GM21529 (cell line): Measurements from ENCODE around the gene SERPINA9.
"Not testable (repeated sequence)": the region's sequence is repeated elsewhere in the genome, so short reads cannot be mapped to it uniquely, and the experiment has no call there.

Experiments used
- ATAC-seq: cut with Tn5 transposase; IDR thresholded peaks from one replicate; pipeline ENCODE4 v1.9.1; 2021; ENCODE audit not compliant: unreplicated experiment

SERPINA9 gene

DNA sequence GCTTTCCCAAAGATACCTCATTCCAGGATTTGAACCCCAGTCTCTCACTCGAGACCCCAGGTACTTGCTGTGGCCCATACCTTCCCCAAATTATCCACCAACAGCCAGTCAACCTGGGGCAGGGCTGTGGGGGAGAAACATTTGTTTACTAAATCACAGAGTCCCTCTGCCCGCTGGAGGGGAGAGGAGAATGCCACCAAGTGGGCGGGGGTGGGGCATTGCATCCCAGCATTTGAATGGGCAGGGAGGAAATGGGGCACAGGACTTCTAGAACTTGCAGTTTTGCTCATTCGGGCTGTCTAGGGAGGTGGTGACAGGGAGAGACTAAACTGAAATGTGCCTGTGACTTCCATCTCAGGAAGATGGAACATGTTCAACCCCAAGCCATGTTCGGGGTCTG is 10.9 kb upstream of the SERPINA9 start:
- ATAC-seq = no peak

DNA sequence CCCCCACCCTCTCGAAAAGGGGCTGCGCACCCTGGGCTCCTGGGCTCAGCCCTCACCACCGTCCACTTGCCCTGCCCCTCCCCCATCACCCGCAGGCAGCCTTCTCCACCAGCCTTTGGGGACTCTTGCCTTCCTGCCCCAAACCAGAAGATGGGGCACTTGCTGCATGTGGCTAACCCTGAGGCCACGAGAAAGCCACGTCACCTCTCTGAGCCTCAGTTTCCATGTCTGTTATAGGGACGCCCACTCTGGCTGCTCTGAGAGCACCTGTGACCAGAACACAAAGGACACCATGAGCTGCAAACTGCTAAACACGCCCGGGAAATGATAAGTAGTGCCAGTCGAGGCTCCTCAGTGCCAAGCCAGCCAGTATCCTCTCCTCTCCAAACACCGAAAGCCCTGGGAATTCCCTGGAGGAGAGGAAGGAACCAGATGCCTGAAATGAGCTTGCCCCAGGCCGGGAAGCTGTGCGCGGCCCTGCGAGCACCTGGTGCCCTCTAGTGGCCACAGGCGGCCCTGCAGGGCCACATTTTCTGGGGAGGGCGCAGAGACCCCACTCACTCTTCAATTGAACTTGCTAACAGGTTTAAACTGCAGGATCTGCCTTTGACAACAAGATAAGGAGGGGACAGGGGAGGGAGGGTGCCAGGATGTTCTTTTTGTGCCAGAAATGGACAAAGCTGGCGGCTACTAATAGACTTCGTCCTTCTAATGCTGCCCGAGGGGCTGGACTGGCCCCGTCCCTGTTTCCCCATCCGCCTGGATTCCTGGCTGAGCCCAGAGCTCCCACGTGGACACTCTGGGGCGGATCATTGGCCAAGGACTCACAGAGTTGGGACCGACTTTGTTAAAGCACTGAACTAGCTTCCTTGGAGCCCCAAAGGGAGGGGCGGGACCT is 10.2 kb upstream of the SERPINA9 start:
- peak; percentile 45 for ATAC-seq

DNA sequence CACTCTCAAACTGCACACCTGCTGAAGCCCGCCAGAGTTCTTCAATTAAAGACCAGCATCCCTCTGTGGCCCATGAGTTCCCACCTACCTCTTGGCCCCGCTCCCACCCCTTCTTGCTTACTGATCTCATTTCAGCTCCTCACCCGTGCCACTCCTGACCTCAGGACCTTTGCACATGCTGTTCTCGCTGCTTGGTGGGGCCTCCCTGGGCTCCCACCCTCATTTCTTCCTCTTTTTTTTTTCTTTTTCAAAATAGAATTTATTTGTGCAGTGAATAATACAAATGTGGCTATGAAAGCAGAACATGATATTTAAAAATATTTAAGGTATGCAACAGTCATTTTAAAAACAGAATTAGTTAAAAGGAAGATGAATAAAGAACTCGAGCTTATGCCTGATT is 8.5 kb upstream of the SERPINA9 start:
- ATAC-seq = no peak

DNA sequence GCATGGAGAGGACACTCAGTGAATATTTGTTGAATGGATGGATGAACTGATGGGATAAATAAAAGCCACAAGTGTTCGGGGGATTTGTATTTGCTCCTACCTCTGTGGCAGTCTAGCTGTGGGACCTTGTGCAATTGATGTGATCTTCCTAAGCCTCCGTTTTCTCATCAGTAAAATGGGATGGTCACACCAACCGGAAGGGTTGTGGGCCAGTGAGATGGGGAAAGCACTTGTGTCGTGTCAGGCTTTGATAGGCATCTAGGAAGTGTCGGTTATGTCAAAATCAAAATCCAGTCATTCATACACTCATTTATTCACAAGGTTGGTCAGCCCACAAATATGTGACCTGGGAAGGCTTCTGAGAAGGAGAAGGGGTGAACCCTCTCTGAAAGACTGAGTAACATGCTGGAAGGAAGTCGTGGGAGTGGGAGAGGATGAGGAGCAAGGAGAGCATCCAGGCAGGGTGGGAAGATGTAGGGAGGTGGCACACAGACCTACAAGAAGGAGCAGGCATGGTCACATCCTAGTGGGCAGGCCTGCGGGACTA is 7.8 kb upstream of the SERPINA9 start:
- no peak for ATAC-seq

DNA sequence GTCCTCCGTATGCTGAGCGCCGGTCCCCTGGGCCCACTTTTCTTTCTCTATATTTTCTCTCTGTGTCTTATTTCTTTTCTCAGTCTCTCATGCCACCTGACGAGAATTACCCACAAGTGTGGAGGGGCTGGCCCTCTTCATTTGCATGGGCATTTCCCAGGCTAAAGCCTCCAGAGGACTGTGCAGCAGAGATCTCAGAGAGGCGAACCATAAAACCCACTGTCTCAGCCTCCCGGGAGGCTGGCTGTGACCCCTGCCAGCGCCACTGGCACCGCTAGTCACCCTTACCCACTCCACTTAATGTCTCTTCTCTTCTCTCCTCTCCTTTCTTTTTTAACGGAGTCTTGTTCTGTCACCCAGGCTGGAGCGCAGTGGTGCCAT is 7.1 kb upstream of the SERPINA9 start:
- peak; percentile 49 for ATAC-seq

DNA sequence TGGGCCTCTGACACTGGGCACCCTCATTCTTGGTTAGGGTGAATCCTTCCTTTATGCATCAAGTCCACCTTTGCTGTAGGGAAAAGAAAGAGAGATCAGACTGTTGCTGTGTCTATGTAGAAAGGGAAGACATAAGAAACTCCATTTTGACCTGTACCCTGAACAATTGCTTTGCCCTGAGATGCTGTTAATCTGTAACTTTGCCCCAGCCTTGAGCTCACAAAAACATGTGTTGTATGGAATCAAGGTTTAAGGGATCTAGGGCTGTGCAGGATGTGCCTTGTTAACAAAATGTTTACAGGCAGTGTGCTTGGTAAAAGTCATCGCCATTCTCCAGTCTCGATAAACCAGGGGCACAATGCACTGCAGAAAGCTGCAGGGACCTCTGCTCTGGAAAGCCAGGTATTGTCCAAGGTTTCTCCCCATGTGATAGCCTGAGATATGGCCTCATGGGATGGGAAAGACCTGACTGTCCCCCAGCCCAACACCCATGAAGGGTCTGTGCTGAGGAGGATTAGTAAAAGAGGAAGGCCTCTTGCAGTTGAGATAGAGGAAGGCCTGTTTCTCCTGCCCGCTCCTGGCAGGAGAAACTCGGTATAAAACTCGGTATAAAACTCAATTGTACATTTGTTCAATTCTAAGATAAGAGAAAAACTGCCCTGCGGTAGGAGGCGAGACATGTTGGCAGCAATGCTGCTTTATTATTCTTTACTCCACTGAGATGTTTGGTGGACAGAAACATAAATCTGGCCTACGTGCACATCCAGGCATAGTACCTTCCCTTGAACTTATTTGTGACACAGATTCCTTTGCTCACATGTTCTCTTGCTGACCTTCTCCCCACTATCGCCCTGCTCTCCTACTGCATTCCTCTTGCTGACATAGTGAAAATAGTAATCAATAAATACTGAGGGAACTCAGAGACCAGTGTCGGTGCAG is 6.4 kb upstream of the SERPINA9 start:
- ATAC-seq = not testable (repeated sequence)

DNA sequence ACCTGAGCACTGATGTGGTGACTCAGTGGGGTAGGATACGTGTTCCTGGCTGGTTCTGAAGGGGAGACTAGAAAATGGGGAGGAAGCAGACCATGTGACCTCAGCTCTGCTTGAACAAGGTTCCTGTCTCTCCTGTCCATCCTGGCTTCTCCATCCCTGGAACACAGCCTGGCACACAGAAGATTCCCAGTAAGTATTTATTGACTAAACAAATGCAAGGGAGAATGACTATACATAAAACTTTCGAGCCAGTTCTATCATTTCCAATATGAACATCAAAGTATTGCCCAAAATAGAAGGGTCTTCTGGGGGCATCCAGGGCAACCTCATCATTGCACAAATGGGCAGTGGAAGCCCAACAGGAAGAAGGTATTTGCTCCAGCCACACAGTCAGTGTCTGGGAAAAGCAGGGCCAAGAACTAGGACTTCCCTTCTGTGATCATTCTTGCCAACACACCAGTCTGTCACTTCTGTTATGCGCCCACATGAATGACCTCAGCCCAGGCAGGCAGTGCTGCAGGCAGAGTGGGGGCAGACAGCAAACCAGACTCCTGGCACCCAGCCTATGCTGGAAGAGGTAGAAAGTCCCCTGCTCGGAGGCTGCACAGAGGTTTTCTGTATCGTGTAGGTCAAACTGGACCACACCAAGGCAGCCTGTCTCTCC is 5.6 kb upstream of the SERPINA9 start:
- no peak for ATAC-seq

DNA sequence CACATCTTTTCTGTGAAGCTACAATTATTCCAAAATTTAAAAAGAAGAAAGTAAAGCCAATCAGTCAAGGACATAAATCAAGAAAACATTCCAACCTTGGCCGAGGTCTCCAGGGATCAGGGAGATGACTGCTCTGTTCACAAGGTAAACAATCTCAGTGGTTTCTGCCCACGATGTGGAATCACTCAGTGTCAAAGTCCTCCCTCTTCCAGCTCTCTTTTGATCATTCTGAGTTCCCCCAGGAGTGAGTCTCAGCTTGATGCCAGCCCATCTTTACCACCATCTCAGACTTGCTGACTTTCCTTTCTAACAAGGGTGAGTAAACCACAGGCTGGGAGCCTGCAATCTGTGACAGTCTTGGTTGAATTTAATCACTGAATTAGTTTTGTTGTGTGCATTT is 4.8 kb upstream of the SERPINA9 start:
- no peak for ATAC-seq

DNA sequence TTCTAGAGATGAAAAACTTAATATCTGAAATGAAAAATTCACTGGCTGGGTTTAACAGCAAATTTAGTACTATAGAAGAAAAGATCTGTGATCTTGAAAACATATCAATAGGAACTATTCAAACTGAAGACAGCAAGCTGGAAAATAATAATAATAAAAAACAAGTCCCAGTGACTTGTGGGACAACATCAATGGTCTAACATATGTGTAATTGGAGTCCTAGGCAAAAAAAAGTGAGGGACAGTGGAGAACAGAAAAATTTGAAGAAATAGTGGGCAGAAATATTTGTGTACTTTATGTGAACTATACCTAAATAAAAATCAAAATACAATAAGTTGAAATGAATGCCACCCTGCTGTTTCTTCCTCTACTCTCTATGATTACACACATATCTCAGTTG is 2.4 kb upstream of the SERPINA9 start:
- ATAC-seq = no peak

DNA sequence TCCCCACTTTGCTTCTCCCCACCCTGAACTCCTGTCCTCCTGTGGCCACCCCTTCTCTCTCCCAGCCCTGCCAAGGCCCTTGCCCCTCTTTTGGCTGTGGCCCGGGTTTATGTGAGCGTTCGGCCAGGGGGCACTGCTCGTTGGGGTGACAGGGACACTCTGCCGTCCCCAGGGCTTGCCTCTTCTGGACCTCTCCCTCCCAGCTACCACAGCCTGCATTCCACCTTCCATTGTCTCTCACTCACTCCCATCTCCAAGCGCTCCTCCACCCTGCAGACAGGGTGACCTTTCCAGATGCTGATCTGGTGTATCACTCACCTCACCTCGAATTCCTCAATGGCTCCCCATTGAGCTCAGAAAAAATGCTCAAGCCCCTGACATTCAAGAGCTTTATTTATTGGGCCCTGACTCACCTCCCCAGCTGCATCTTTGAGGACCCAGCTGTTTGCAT is 1.4 kb downstream of the SERPINA9 start:
- no peak for ATAC-seq

DNA sequence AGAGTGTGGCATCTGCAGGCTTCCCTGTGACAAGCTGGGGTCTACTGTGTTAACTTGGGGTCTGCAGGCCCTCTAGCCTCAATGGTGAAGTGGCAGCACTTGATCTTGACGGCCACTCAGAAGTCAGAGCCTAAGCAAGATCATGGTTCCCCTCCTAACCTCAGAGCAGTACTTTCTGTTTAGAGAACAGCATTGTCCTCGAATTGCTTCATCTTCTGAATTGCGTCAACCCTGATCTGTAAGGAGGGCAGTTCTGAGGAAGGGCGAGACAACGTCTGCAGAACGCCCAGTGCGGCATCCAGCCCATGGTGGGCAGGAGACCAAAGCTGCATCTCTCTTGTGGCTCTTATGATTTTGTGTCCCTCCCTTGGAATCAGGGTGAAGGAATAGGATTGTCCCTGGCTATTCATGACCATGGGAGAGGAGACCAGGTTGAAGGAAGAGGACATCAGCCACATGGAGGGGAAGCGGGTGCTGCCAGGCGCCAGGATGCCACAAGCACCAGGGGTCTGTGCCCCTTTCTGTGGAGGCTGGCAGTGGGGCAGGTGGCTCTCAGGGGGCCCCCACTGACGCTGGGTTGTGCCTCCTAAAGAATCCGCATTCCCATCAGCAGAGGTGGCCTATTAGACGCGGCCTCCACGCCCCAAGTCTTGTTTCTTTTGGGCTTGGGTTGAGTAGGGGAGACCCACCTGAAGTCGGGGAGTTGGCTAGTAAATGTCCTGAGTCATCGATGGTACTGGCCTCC is 2.2 kb downstream of the SERPINA9 start:
- no peak for ATAC-seq

DNA sequence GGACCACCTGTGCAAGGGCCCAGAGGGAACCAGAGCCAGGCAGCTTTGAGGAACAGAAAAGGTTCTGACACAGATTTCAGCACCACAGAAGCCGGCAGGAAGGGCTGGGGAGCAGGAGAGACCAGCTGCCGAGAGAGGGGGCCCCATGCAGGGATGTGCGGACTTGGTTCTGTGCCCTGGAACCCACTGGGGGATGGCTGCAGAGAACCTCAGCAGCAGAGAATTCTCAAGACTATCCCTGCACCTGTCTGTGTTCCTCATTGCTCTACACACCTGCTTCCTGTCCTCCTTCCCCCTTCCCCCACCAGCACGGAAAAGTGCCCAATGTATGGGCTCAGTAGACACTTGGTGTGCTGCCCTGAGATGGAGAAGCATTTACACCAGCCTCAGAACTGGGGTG is 3.2 kb downstream of the SERPINA9 start:
- no peak for ATAC-seq

DNA sequence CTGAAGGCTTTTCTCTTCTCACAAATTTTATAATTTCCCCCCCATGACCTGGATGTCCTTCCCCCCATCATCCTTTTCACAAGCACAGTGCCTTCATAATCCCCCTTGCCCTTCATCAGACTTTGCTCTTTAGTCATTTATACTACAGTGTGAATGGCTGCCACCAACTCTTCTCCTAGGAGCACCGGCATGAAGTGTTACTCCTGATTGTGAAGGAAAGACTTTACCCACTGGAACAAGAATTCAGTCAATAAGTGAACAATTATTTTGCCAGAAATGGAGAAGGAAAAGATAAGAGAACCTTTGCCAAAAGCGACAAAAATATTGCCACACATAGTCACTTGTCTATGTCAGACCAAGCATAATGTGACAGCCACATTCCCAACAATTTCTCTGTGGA is 5.0 kb downstream of the SERPINA9 start:
- ATAC-seq = no peak

DNA sequence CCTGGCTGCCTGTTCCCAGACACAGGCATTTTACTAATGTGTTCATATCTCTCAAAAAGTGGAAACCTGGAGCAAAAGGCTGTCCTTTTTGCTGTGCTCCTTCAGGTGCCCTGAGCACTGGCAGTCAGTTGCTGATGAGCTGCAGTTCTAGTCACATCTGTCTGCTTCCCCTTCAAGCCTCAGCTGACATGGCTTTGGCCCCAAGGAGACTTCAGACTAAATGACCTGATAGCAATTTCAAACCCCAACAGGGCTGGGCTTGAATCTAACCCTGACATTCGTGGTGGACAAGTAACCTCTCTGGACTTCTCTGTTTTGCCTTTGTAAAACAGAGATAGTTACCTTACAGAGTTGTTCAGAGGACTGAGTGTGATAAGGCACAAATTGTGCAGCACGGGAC is 5.7 kb downstream of the SERPINA9 start:
- ATAC-seq = no peak

DNA sequence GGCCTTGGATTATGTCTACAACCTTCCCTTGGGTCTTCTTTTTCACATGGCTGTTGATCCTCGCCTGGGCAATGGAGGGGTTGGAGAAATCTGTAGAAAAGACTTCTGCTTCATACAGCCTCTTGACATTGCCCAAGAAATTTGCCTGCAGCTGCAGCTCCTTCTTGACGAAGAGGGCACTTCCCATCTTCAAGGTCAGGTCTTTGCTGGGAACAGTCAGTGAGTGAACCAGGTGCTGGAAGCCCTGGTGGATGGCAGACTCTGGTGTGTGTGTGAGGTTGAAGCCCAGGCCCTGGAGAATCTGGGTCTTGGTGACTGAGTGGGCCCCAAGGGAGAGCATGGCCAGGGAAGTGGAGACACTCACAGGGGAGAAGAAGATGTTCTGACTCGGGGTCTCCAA is 6.7 kb downstream of the SERPINA9 start:
- no peak for ATAC-seq

DNA sequence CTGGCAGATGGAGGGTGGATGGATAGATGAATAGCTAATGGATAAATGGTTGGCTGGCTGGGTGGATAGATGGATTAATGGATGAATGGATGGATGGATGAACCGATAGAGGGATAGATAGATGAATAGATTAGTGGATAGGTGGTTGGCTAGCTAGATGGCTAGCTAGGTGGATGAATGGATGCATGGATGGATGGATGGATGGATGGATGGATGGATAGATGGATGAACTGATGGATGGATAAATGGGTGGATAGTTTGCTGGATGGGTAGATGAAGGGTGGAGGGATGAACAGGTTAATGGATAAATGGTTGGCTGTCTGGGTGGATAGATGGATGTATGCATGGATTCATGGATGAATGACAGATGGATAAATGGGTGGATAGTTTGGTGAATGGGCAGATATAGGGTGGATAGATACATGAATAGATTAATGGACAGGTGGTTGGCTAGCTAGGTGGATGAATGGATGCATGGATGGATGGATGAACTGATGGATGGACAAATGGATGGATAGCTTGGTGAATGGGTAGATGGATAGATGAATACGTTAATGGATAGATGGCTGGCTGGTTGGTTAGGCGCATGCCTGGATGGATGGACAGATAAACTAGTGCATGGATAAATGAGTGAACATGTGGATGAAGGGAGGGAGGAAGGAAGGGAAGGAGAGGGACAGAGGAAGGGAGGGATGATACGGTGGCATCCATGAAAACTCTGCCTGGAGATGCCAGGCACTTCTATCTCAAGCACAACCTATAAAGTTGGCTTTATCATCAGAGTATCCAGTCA is 8.1 kb downstream of the SERPINA9 start:
- ATAC-seq = no peak

DNA sequence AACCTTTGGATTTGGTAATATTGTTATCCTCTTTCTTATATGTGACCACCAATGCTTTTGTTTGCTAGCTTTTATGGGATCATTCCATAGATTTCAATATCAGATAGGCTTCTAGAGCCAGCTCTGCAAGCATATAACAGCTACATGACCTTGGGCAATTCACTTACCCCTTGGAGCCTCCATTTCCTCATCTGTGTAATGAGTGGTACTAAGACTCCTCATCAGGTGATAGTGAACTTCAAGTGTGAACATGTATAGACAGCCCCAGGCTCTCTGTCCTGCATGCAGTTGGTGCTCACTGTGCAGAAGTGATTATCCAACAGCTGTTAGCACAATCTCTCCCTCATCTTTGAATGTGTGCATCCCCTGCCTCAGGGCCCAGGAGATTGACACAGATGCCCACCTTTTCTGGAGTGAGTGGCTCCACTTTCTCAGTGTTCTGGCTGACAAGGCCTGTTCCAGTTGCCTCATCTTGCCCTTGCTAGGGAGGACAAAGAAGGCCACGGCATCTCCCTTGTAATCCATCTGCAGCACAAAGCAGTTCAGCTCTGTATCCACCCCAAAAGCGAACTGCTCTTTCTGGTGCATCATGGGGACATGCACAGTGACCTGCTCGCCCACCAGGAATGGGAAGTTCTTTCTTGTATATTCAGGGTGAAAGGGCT is 9.2 kb downstream of the SERPINA9 start:
- no peak for ATAC-seq

DNA sequence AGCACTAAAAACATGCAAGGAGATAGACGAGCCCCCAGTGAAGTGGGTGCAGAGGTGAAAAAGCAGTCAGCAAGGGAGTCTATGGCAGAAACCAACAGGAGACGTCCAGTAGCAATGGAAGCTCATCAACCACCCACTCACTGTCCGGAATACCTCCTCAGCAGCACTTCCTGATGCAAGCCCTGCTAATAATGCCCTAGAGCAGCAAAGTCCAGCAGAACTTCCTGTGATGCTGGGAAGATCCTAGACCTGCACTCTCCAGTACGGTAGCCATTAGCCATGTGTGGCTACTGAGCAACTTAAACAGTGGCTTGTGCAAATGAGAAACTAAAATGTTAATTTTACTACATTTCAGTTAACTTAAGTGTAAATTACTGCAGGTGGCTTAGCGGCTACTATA is 11.0 kb downstream of the SERPINA9 start:
- ATAC-seq = no peak

DNA sequence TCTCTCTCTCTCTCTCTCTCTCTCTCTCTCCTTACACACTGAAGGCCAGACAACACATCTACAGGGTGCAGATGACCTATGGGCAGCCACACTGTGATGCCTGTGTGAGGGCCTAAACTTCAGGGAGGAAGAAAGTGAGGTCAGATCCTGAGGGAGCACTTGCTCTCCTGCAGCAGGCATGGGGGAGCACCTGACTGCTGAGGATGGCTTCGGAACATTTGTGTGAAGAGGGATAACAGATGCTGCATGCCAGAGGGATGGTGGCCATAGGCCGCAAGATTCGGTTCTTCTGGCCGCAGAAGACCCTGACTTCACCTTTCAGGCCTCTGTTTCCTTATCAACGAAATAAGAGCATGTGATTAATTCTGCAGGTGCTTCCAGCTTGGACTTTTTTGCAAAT is 11.7 kb downstream of the SERPINA9 start:
- no peak for ATAC-seq
